Measurements from ENCODE around the gene C2orf69. TPM values are rescaled to one million over a fixed set of nuclear protein-coding genes. Genes with fewer than 3 reads are reported as not detected.

C2orf69 gene
- total and polyA plus RNA-seq, 2 of the 13 experiments (the other 11 are each of a cell fraction or from before 2014, with no cell fraction given), result 4.8 to 19.3 TPM

- no peak for TF ChIP-seq HNF1A (IDR thresholded peaks at IDR 0.05; ENCODE audit: low read depth)
- TF ChIP-seq HNF1A (CRISPR knock-in tag; IDR thresholded peaks at IDR 0.05; ENCODE audit: borderline replicate concordance), result no peak
- TF ChIP-seq ZNF280B (CRISPR knock-in tag; IDR thresholded peaks at IDR 0.05; ENCODE audit: borderline replicate concordance), result no peak
- no peak for TF ChIP-seq ZNF263 (CRISPR knock-in tag; IDR thresholded peaks at IDR 0.05)
Observed at GRCh38 chr2:199882667-199883066, 28.4 kb upstream of the C2orf69 start (continued).

GRCh38 chr2:199883474-199884212 lies 27.4 kb upstream of the C2orf69 start:
- Histone ChIP-seq H4K20me1 (ENCODE audit: insufficient read depth, low read length) (no peaks in the 10 kb centered on the region), H3K4me2 (ENCODE audit: low read depth, low read length) (no peak overlapping the region), H3K4me1 (ENCODE audit: insufficient read depth, low read length) (no peaks in the 10 kb centered on the region), H3K4me3 (replicated peaks in 1 of 3; ENCODE audit: insufficient read depth in 1 of 3, low read depth in 2 of 3, low read length in 3 of 3) (no peak overlapping the region), H3K9ac (ENCODE audit: insufficient read depth, low read depth, low read length) (no peak overlapping the region), H3K79me2 (ENCODE audit: insufficient read depth, low read length) (no peaks in the 10 kb centered on the region), H3K27me3 (ENCODE audit: control insufficient read depth in 1 of 2, insufficient read depth in 2 of 2, low read length in 2 of 2) (no peaks in the 10 kb centered on the region), H3K9me3 (ENCODE audit: low read length) (peaks cover 5% of the 10 kb centered on the region; the same call in 1 of the 2 replicates), H3K27ac (ENCODE audit: extremely low read length, insufficient read depth, low read length) (no peak overlapping the region), H3K36me3 (replicated peaks in 1 of 2; ENCODE audit: control insufficient read depth in 1 of 2, insufficient read depth in 2 of 2, low read length in 2 of 2) (no peaks in the 10 kb centered on the region), H2AFZ (ENCODE audit: low read length) (no peak overlapping the region)
- FAIRE-seq (no peak), DNase-seq (ENCODE audit: low spot score) (no peak), ATAC-seq (no peak)
- ChIA-PET POLR2A (no interaction called here), CTCF (ENCODE audit: low intra/inter-chr PET ratio, low total read pairs) (no interaction called here)
- TF ChIP-seq ZNF430 (CRISPR knock-in tag; IDR thresholded peaks at IDR 0.05) (peak; percentile 83), ZNF737 (CRISPR knock-in tag; IDR thresholded peaks at IDR 0.05; ENCODE audit: borderline replicate concordance) (no peak), ZNF431 (CRISPR knock-in tag; IDR thresholded peaks at IDR 0.05; ENCODE audit: borderline replicate concordance, low read depth) (peak; percentile 83)
- BruUV-seq (replicated peaks), result no TSS peak
- in situ Hi-C loops (cut with HindIII; ENCODE audit: extremely low pct_ligation_motif_present, low pct_unique_long_range_greater_than_20kb), result no loop called here
- WGBS (ENCODE audit: low lambda C conversion rate), result 17% methylated on average over 6 of the region's 6 CpGs
- intact Hi-C loops (cut with micrococcal nuclease; ENCODE audit: unreplicated experiment), result no loop called here

Measured in HepG2 (cell line).